GM19193 (cell line): ENCODE results near the gene PHAX.

Experiments used
- POLR2A ChIP-seq: IDR thresholded peaks from 4 replicates; pipeline ENCODE4 v1.6.1; 2011; ENCODE audit not compliant: insufficient read depth, insufficient read length; ENCODE audit errors: extremely low read depth

Gene PHAX

GRCh38 chr5:126640866-126641265 lies 40.1 kb downstream of the PHAX start:
- TF ChIP-seq POLR2A: no peak

GRCh38 chr5:126641387-126641786 lies 40.6 kb downstream of the PHAX start:
- TF ChIP-seq POLR2A: no peak

GRCh38 chr5:126645132-126645531 lies 44.4 kb downstream of the PHAX start:
- no peak for TF ChIP-seq POLR2A

DNA sequence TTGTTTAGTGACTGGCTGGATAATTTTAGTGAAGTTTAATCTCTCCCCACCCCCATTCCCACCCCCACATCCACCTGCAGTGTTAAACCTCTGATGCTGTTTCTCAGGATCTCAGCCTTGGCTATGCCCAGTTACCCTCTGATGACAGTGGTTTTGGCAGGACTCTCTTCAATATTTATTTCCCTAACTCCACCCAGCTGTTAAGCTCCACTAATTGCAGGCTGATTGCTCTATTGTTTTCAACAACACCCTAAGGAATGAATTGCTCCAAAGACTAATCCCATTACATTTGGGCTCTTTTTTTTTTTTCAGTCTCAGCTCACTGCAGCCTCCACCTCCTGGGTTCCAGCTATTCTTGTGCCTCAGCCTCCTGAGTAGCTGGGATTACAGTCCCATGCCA lies 46.3 kb downstream of the PHAX start:
- no peak for TF ChIP-seq POLR2A

GRCh38 chr5:126648471-126648870 lies 47.7 kb downstream of the PHAX start:
- TF ChIP-seq POLR2A: no peak

DNA sequence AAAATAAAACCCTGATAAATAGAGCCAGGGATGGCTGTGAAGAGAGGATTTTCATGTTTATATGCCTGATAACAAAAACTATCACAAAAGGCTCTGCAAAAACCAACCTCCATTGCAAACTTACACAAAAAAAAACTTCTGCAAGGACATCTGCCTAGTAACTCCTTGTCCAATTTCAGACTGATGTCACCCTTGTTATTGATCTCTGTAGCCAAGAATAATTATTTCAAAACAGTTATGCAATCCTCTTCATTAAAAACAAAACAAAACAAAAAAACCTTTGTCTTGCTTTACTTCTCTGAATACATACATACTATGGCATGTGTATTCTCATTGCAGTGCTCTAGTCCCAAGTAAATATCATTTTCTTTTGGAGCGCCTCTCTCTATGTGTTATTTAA lies 49.7 kb downstream of the PHAX start:
- TF ChIP-seq POLR2A: no peak

GRCh38 chr5:126651013-126651577 lies 50.3 kb downstream of the PHAX start:
- TF ChIP-seq POLR2A: no peak

GRCh38 chr5:126656401-126657007 lies 55.8 kb downstream of the PHAX start:
- no peak for TF ChIP-seq POLR2A

DNA sequence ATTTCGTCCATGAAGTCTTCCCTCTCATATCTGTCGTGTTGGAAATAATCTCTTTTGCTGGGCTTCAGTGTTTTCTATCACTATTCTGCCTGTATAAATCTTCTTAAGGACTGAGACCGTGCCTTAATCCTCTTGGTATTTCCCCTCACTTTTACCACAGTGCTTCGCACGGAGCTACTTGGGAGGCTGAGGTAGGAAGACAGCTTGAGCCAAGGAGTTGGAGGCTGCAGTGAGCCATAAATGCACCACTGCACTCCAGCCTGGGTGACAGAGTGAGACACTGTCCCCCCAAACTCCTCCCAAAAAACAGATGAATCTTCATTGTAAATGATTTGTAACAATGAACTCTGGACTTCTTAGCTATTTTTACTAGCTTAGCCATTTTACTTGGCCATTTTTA lies 57.8 kb downstream of the PHAX start:
- no peak for TF ChIP-seq POLR2A

DNA sequence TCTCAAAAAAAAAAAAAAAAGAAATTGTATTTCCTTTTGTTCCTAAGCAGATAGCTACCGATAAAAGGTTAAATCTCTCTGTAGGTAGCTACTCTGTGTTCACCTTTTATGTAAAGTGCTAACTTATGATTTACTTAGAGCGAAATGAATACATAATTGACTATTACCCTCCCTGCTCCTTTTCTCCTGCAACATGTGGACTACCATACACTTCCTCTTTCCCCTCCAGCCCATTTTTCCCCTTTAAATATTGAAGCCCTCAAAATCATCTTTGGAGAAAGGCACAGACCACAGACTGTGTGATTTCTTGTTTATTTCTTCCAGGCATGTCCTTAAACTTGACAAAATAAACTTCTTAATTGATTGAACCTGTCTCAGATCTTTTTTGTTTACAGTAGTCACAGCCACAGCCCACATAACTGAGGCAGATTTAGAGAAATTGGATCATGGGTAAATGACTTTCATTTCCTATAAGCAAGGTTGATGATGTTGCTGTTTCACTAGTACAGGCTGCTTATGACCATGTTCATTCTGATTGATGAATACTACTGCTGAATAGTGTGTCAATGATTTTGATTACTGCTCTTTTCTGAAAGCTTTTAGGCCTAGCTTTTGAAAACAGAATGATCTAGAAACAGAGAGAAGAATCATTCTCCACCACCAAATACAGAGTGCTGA lies 59.2 kb downstream of the PHAX start:
- no peak for TF ChIP-seq POLR2A

DNA sequence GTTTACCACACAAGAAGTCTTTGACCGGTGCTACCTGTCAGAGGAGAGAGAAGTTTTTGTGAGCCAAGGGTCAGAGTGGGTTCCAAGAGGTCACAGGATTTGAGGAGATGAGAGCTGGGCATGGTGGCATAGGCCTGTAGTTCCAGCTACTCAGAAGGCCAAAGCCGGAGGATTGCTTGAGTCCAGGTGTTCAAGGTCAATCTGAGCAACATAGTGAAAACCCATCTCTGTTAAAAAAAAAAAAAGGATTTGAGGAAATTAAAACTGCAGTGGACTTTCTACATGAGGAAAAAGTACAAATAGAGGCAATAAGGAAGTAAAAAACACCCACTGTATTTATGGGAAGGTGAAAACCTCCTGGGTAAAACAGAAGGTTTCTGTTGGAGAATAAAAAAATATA lies 63.8 kb downstream of the PHAX start:
- TF ChIP-seq POLR2A: no peak

- no peak for TF ChIP-seq POLR2A
Measured at GRCh38 chr5:126673477-126673876, 72.7 kb downstream of the PHAX start.

DNA sequence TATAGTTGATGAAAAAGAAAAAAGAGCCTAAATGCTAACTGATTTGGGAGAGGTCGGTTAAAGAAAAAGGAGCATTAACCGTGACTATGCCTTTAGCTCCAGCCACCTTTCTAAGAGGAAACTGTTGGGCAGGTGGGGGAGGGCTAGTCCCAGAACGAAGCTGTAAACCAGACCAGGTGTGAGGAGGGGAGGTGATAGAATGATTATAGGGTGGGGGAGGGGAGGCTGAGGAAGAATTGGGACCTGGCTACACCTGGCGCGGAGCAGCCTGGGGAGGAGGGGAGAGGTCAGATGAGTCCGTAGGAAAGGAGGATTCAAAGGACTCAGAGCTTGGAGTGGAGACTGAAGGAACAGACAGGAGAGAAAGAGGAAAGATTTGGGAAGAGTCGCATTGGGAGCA lies 73.4 kb downstream of the PHAX start:
- no peak for TF ChIP-seq POLR2A

GRCh38 chr5:126675338-126675737 lies 74.6 kb downstream of the PHAX start:
- TF ChIP-seq POLR2A: no peak

GRCh38 chr5:126676195-126676624 lies 75.5 kb downstream of the PHAX start:
- no peak for TF ChIP-seq POLR2A
